Lung (tissue), 12 donors: Measurements from ENCODE around the gene MN1. TPM values are rescaled to one million over a fixed set of nuclear protein-coding genes. Genes with fewer than 3 reads are reported as not detected.

Experiments used
- ATAC-seq: fragments of 200-7000 bp; cut with Tn5 transposase; one replicate; pipeline ENCODE4 v1.9.1; 2020; ENCODE audit warnings: moderate number of reproducible peaks; ENCODE audit not compliant: insufficient read depth, low FRiP score
- DNase-seq, 3 donors: peaks; one replicate each; pipeline ENCODE4 v3.0.0-alpha.2; 2013 to 2017
- H3K27ac ChIP-seq, 2 donors: one replicate each; pipeline ENCODE4 v1.5.1; 2013; ENCODE audit warnings: mild to moderate bottlenecking in 2 of 2, moderate library complexity in 2 of 2, control low read depth in 1 of 2, inconsistent platforms in 1 of 2, low read depth in 1 of 2, low read length in 1 of 2
- H3K27me3 ChIP-seq, 3 donors: one replicate each; pipeline ENCODE4 v1.5.1; 2013; ENCODE audit warnings: low read length in 2 of 3; ENCODE audit not compliant: control insufficient read depth in 3 of 3, insufficient read depth in 3 of 3
- H3K36me3 ChIP-seq, 4 donors: one replicate each; pipeline ENCODE4 v1.5.1; 2013; ENCODE audit warnings: low read length in 4 of 4, mild to moderate bottlenecking in 1 of 4, moderate library complexity in 1 of 4; ENCODE audit not compliant: control insufficient read depth in 4 of 4, insufficient read depth in 4 of 4
- H3K4me1 ChIP-seq, 5 donors: one replicate each; pipeline ENCODE4 v1.5.1; 2013; ENCODE audit warnings: low read length in 5 of 5, mild to moderate bottlenecking in 2 of 5, moderate library complexity in 1 of 5; ENCODE audit not compliant: control insufficient read depth in 5 of 5, insufficient read depth in 5 of 5
- H3K4me3 ChIP-seq: one replicate; pipeline ENCODE4 v1.5.1; 2013; ENCODE audit warnings: mild to moderate bottlenecking, control low read depth, moderate library complexity
- H3K9ac ChIP-seq, 2 donors: one replicate each; pipeline ENCODE4 v1.5.1; 2013; ENCODE audit warnings: low read length in 2 of 2, control low read depth in 1 of 2; ENCODE audit not compliant: insufficient read depth in 1 of 2
- H3K9me3 ChIP-seq, 4 donors: one replicate each; pipeline ENCODE4 v1.5.1; 2013; ENCODE audit warnings: low read length in 3 of 4, mild to moderate bottlenecking in 1 of 4, moderate library complexity in 1 of 4; ENCODE audit not compliant: control insufficient read depth in 4 of 4, insufficient read depth in 3 of 4
- WGBS, 2 donors: extraction: QIAGEN DNeasy Blood & Tissue Kit; methylation state at CpG; one replicate each; pipeline ENCODE4 v1.1.7; 2013; 5-methylcytosine and 5-hydroxymethylcytosine counted together
- polyA plus RNA-seq, 2 donors: library from polyadenylated mRNA; stranded (reverse); fragments of 200-250 nt; gene quantifications; one replicate each; pipeline ENCODE4 v1.2.1, GENCODE V29; 2013
- total RNA-seq, 2 donors: library from RNA; depleted of rRNA in 1 of 2; stranded (reverse); fragments of >200 nt in 1 of 2; gene quantifications; one replicate each; pipeline ENCODE4 v1.2.1, GENCODE V29; 2014 to 2021
- TF ChIP-seq, protein P1 (sequence below): IDR thresholded peaks from 2 replicates; pipeline ENCODE4 v1.5.1; 2012; ENCODE audit warnings: mild to moderate bottlenecking; ENCODE audit errors: control extremely low read depth, extremely low read depth
- donor health status: control.
- donor health status: control.
- donor health status: Bipolar disorder and iron deficiency.
- donor health status: healthy.
- donor health status: DM: yes; HTN: yes; CAD: no.

Gene MN1
- total and polyA plus RNA-seq, 4 donors, result 2.4 to 6.5 (median 3.6) TPM

DNA sequence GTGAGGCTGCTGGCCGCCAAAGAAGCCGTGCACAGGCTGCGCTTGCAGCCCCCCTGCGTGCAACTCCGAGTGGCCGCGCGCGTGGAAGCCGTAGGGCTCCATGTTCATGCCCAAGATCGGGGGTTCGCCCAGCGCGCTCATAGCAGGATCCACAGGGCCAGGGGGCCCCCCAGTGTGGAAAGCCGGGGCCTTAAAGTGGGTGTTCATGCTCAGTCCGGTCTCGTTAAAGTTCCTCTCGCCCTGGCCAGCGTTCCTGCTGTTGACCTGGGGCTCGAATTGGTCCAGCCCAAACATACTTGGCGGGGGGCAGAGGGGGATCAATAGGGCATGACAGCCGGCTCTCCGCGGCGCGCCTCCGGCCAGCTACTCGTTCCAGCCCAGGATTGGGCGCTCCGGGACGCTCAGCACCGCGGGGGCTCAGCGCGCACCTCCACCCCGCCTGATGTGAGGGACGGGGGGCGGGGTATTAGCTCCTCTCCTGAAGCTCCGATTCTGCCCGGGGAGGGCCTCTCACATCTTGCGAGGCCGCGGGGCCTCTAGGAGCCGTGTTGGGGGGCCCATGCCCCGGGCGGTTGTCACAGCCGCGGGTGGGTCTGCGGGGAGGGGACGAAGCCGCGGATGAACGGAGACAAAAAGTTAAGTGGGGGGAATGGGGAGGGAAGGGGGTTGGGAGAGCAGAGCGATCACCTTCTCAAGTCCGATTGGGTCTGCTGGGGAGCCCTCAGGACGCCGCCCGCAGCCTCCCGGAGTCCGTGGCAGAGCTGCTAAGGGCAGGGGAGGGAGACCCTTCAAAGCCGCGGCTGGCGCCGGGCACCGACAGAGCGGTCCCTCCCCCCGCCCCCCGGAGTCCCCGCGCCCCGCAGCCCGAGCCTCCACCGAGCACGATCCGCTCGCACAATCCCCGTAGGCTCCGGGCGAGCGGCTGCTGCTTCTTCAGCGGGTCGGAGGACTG, 1.0 kb downstream of the MN1 start:
- peaks cover 0 to 30% (median 15%) of the 10 kb centered on the region in 5 donors for H3K4me1 ChIP-seq
- DNase-seq (peak in 1 of 3 donors; percentile 21), ATAC-seq (no peak)
- 3 to 4% methylated on average over 68 to 82 of the region's 82 CpGs for WGBS, 2 donors
- TF ChIP-seq, protein P1, sequence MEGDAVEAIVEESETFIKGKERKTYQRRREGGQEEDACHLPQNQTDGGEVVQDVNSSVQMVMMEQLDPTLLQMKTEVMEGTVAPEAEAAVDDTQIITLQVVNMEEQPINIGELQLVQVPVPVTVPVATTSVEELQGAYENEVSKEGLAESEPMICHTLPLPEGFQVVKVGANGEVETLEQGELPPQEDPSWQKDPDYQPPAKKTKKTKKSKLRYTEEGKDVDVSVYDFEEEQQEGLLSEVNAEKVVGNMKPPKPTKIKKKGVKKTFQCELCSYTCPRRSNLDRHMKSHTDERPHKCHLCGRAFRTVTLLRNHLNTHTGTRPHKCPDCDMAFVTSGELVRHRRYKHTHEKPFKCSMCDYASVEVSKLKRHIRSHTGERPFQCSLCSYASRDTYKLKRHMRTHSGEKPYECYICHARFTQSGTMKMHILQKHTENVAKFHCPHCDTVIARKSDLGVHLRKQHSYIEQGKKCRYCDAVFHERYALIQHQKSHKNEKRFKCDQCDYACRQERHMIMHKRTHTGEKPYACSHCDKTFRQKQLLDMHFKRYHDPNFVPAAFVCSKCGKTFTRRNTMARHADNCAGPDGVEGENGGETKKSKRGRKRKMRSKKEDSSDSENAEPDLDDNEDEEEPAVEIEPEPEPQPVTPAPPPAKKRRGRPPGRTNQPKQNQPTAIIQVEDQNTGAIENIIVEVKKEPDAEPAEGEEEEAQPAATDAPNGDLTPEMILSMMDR, result no peak
- H3K27ac ChIP-seq, result peak overlapping the region; percentile 43 to 68
- H3K4me3 ChIP-seq, result peak overlapping the region; percentile 65
- H3K9me3 ChIP-seq, result peaks cover 0 to 3% (median 0%) of the 10 kb centered on the region in 4 donors
- H3K36me3 ChIP-seq, result peaks cover 0 to 2% (median 0%) of the 10 kb centered on the region in 4 donors
- H3K27me3 ChIP-seq, result peaks cover 0 to 50% (median 34%) of the 10 kb centered on the region in 3 donors
- H3K9ac ChIP-seq, result no peak overlapping the region

DNA sequence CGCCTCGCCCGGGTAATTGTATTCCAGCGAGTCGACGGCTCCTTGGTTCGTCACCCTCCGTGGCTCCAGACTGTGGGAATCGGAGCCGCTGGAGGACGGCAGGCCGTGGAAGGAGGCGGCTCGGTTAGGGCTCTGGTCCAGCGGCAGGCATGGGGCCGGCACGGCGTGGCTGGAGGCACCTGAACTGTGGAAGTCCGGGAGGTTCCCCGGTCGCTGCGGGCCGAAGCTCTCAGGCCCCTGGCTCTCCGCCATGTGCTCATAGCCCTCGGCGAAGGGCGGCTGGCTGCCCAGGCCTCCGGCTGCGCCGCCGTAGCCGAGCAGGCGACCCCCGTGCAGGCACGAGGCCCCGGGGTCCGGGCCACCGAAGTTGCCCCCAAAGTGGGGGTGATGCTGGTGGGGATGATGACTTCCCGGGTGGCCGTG, 1.7 kb downstream of the MN1 start:
- H3K9me3 ChIP-seq, result peaks cover 0 to 3% (median 0%) of the 10 kb centered on the region in 4 donors
- H3K4me1 ChIP-seq, result peaks cover 0 to 30% (median 15%) of the 10 kb centered on the region in 5 donors
- peak overlapping the region; percentile 65 for H3K4me3 ChIP-seq
- peaks cover 0 to 55% (median 35%) of the 10 kb centered on the region in 3 donors for H3K27me3 ChIP-seq
- DNase-seq, result no peak
- H3K9ac ChIP-seq, result no peak overlapping the region
- peaks cover 0 to 2% (median 0%) of the 10 kb centered on the region in 4 donors for H3K36me3 ChIP-seq
- H3K27ac ChIP-seq, result peak overlapping the region in 1 of 2 donors; percentile 33
- 33 to 61% methylated on average over 40 of the region's 40 CpGs for WGBS, 2 donors
- no peak for ATAC-seq
- TF ChIP-seq, protein P1, result no peak

DNA sequence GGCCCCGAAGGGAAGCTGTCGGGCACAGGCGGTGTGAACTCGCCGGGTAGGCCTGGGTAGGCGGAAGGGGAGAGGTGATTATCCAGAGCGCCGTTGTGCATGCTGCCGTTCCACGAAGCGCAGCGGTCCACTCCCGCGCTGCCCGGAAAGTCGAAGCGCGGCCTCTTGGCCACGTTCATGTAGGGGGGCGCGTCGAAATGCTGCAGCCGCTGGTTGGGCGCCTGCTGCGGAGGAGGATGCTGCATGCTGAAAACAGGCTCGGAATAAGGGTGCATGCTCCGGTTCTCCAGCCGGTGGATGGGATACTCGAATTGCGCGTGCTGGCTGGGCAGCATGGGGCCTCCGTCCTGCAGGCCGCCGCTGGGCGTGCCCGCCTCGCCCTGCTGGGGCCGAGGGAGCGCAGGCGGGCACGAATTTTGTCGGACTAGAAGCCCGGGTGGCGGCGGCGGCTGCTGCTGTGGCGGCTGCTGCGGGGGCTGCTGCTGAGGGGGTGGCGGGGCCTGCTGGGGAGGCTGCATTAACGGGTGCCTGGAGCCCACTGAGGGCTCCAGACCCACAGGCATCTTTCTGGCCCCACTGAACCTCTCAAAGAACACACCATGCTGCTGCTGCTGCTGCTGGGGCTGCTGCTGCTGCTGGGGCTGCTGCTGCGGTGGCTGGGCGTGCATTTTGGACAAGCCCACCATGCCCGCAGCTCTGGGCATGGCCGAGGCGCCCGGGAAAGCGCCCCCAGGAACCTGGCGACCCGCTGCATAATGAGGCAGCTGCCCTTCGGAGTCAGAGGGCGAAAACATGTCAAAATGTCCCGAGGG, 2.3 kb downstream of the MN1 start:
- Histone ChIP-seq H3K9me3 (peaks cover 0 to 3% (median 0%) of the 10 kb centered on the region in 4 donors), H3K9ac (no peak overlapping the region), H3K27me3 (peaks cover 0 to 53% (median 35%) of the 10 kb centered on the region in 3 donors), H3K27ac (peak overlapping the region in 1 of 2 donors; percentile 33), H3K4me3 (peak overlapping the region; percentile 65), H3K36me3 (peaks cover 0 to 2% (median 0%) of the 10 kb centered on the region in 4 donors), H3K4me1 (peaks cover 0 to 27% (median 12%) of the 10 kb centered on the region in 5 donors)
- DNase-seq (peak in 2 of 3 donors; percentile 28 to 51), ATAC-seq (no peak)
- WGBS, 2 donors, result 64 to 86% methylated on average over 62 of the region's 62 CpGs
- TF ChIP-seq, protein P1, result no peak
